A673 (cell line): Measurements from ENCODE around the gene TCAF1. TPM values are rescaled to one million over a fixed set of nuclear protein-coding genes. Genes with fewer than 3 reads are reported as not detected.
"Not testable (repeated sequence)": the region's sequence is repeated elsewhere in the genome, so short reads cannot be mapped to it uniquely, and the experiment has no call there.

ENCODE experiments used
- BruUV-seq: library from RNA; stranded (reverse); fragments of 400-500 nt; replicated peaks from 2 replicates; lab custom pipeline; 2021; lab: Mats Ljungman, UMichigan
- CTCF ChIA-PET: fragments of 300-600 bp; sonication (Branson Sonifier 250); formaldehyde crosslinking; loops from one replicate; lab custom pipeline; 2022; ENCODE audit warnings: antibody characterized with exemption; lab: Charles Lee
- POLR2A ChIA-PET: fragments of 300-600 bp; sonication (Branson Sonifier 250); formaldehyde crosslinking; loops from one replicate; lab custom pipeline; 2022; ENCODE audit warnings: antibody characterized with exemption; ENCODE audit not compliant: low non-redundant PET; lab: Charles Lee
- DNase-seq: peaks from one replicate; pipeline ENCODE4 v3.0.0-alpha.2; 2015; ENCODE audit warnings: low spot score
- H3K27ac ChIP-seq: fragments of 200-600 bp; sonication (generic); 2 replicates; pipeline ENCODE4 v1.5.1; 2016; ENCODE audit warnings: mixed run types, low read depth, mild to moderate bottlenecking, mixed read lengths, antibody characterized with exemption, low read length; ENCODE audit not compliant: poor library complexity, severe bottlenecking
- H3K27me3 ChIP-seq: fragments of 200-600 bp; sonication (generic); replicated peaks from 2 replicates; pipeline ENCODE4 v1.6.1; 2017; ENCODE audit warnings: mixed run types, low read depth, mild to moderate bottlenecking, mixed read lengths, antibody characterized with exemption, low read length; ENCODE audit not compliant: insufficient read depth, poor library complexity
- H3K36me3 ChIP-seq: fragments of 200-600 bp; sonication (generic); 2 replicates; pipeline ENCODE4 v1.6.1; 2016; ENCODE audit warnings: mixed run types, mild to moderate bottlenecking, mixed read lengths, antibody characterized with exemption, low read length; ENCODE audit not compliant: insufficient read depth, poor library complexity, severe bottlenecking
- H3K4me1 ChIP-seq: fragments of 200-600 bp; sonication (generic); 2 replicates; pipeline ENCODE4 v1.6.1; 2017; ENCODE audit warnings: mixed run types, mild to moderate bottlenecking, mixed read lengths, antibody characterized with exemption, low read length; ENCODE audit not compliant: insufficient read depth, poor library complexity, severe bottlenecking
- H3K4me3 ChIP-seq: fragments of 200-600 bp; sonication (generic); 2 replicates; pipeline ENCODE4 v1.5.1; 2016; ENCODE audit warnings: low read depth, mixed run types, mild to moderate bottlenecking, mixed read lengths, low read length; ENCODE audit not compliant: poor library complexity, severe bottlenecking
- H3K9me3 ChIP-seq: fragments of 200-600 bp; sonication (generic); 2 replicates; pipeline ENCODE4 v1.6.1; 2016; ENCODE audit warnings: mixed run types, low read depth, mild to moderate bottlenecking, mixed read lengths, antibody characterized with exemption, low read length; ENCODE audit not compliant: poor library complexity, severe bottlenecking
- CTCF ChIP-seq: fragments of 300-800, 200-600 bp; sonication (generic); conservative IDR thresholded peaks from 2 replicates; pipeline ENCODE4 v1.5.1; 2017; ENCODE audit warnings: low read depth, mild to moderate bottlenecking, antibody characterized with exemption, low read length, moderate library complexity, mixed read lengths
- EZH2 ChIP-seq: fragments of 200-600 bp; sonication (generic); IDR thresholded peaks from 2 replicates; pipeline ENCODE4 v1.6.1; 2017; ENCODE audit warnings: borderline replicate concordance, low read depth, mild to moderate bottlenecking, mixed read lengths, antibody characterized with exemption, low read length; ENCODE audit not compliant: poor library complexity, severe bottlenecking
- intact Hi-C: fragments of 100-400 bp; cut with micrococcal nuclease; formaldehyde crosslinking; loops from one replicate; pipeline ENCODE4 v1.10.0; 2022; ENCODE audit not compliant: unreplicated experiment
- total RNA-seq: library from RNA; stranded (reverse); gene quantifications from 2 replicates; pipeline ENCODE4 v1.2.3, GENCODE V29; 2021

The TCAF1 gene
- total RNA-seq, 1 experiment from 2014 or later, result 38.6 TPM

- no peaks in the 10 kb centered on the region for H3K9me3 ChIP-seq
- no peaks in the 10 kb centered on the region for H3K36me3 ChIP-seq
- no peak for DNase-seq
- H3K27ac ChIP-seq, result no peak overlapping the region
- TF ChIP-seq EZH2 (no peak), CTCF (no peak)
- H3K4me1 ChIP-seq, result no peaks in the 10 kb centered on the region
- H3K27me3 ChIP-seq, result no peaks in the 10 kb centered on the region
- ChIA-PET POLR2A (no interaction called here), CTCF (no interaction called here)
- H3K4me3 ChIP-seq, result no peak overlapping the region
- intact Hi-C loops, result no loop called here
- BruUV-seq, result no TSS peak
These were observed 25.8 kb downstream of the TCAF1 start for GRCh38 chr7:143876218-143876617.

- DNase-seq, H3K9me3 ChIP-seq, H3K4me1 ChIP-seq, H3K27me3 ChIP-seq, CTCF ChIA-PET, BruUV-seq, POLR2A ChIA-PET, H3K27ac ChIP-seq, intact Hi-C loops, H3K4me3 ChIP-seq, H3K36me3 ChIP-seq: not testable (repeated sequence)
These were observed 28.7 kb downstream of the TCAF1 start for GRCh38 chr7:143873242-143873641.

- CTCF ChIA-PET, H3K27me3 ChIP-seq, POLR2A ChIA-PET, DNase-seq, H3K4me3 ChIP-seq, H3K27ac ChIP-seq, H3K36me3 ChIP-seq, intact Hi-C loops, H3K9me3 ChIP-seq, H3K4me1 ChIP-seq, BruUV-seq: not testable (repeated sequence)
These were observed 30.4 kb downstream of the TCAF1 start for GRCh38 chr7:143871534-143871933.

- H3K27me3 ChIP-seq, intact Hi-C loops, H3K4me3 ChIP-seq, H3K36me3 ChIP-seq, DNase-seq, CTCF ChIA-PET, POLR2A ChIA-PET, H3K9me3 ChIP-seq, H3K27ac ChIP-seq, H3K4me1 ChIP-seq, BruUV-seq: not testable (repeated sequence)
These were observed 44.0 kb downstream of the TCAF1 start for GRCh38 chr7:143857994-143858393.

GRCh38 chr7:143855443-143855842, 46.5 kb downstream of the TCAF1 start:
- intact Hi-C loops, POLR2A ChIA-PET, H3K27ac ChIP-seq, H3K4me1 ChIP-seq, H3K9me3 ChIP-seq, H3K36me3 ChIP-seq, CTCF ChIA-PET, H3K4me3 ChIP-seq, BruUV-seq, H3K27me3 ChIP-seq, DNase-seq: not testable (repeated sequence)
